CD4-positive, alpha-beta T cell (primary cell): ENCODE data around the gene ANKRD49. TPM values are rescaled to one million over a fixed set of nuclear protein-coding genes. Genes with fewer than 3 reads are reported as not detected.

ENCODE experiments used
- ATAC-seq: fragments of 200-7000 bp; cut with Tn5 transposase; one replicate; pipeline ENCODE4 v1.10.0; 2022; ENCODE audit warnings: mild to moderate bottlenecking; ENCODE audit not compliant: poor library complexity
- CTCF ChIA-PET: fragments of 350-600 bp; sonication (Branson Sonifier 250); formaldehyde crosslinking; loops from one replicate; lab custom pipeline; 2021; ENCODE audit warnings: antibody characterized with exemption, inconsistent platforms; lab: Charles Lee
- POLR2A ChIA-PET: fragments of 350-600 bp; sonication (Branson Sonifier 250); formaldehyde crosslinking; loops from one replicate; lab custom pipeline; 2021; ENCODE audit warnings: antibody characterized with exemption, inconsistent platforms; lab: Charles Lee
- DNase-seq, 14 experiments: peaks; one replicate each; pipeline ENCODE4 v3.0.0-alpha.2; 2013 to 2020; ENCODE audit warnings: mixed read lengths in 2 of 14
- H3K27ac ChIP-seq, 2 donors: one replicate each; pipeline versions ENCODE4 v1.5.1 to v1.7.0; 2013; ENCODE audit warnings: low read length in 2 of 2, low read depth in 1 of 2, mild to moderate bottlenecking in 1 of 2
- H3K27me3 ChIP-seq, 2 experiments: 1 replicate in 1 of 2; 2 replicates in 1 of 2; pipeline versions ENCODE4 v1.6.1 to v1.7.0; 2013; ENCODE audit warnings: low read length in 2 of 2, control low read depth in 1 of 2, mild to moderate bottlenecking in 1 of 2, moderate library complexity in 1 of 2; ENCODE audit not compliant: insufficient read depth in 2 of 2, control insufficient read depth in 1 of 2
- H3K36me3 ChIP-seq: one replicate; pipeline ENCODE4 v1.6.1; 2013; ENCODE audit warnings: low read length, control low read depth; ENCODE audit not compliant: insufficient read depth
- H3K4me1 ChIP-seq: one replicate; pipeline ENCODE4 v1.6.1; 2013; ENCODE audit warnings: low read length, control low read depth; ENCODE audit not compliant: insufficient read depth
- H3K4me3 ChIP-seq: one replicate; pipeline ENCODE4 v1.5.1; 2013; ENCODE audit warnings: mild to moderate bottlenecking, low read length, moderate library complexity
- H3K9me3 ChIP-seq, 2 experiments: 1 replicate in 1 of 2; 2 replicates in 1 of 2; pipeline versions ENCODE4 v1.6.1 to v1.7.0; 2013; ENCODE audit warnings: low read length in 2 of 2, mild to moderate bottlenecking in 2 of 2, control low read depth in 1 of 2, moderate library complexity in 1 of 2; ENCODE audit not compliant: control insufficient read depth in 1 of 2, insufficient read depth in 1 of 2
- H3K27ac Mint-ChIP-seq: one replicate; pipeline ENCODE4 v1.8.0; 2020; ENCODE audit warnings: mixed read lengths
- H3K27me3 Mint-ChIP-seq: one replicate; pipeline ENCODE4 v1.8.0; 2021; ENCODE audit warnings: mixed read lengths
- H3K36me3 Mint-ChIP-seq: one replicate; pipeline ENCODE4 v1.8.0; 2021; ENCODE audit warnings: low read depth, mixed read lengths
- H3K4me1 Mint-ChIP-seq: one replicate; pipeline ENCODE4 v1.8.0; 2021; ENCODE audit warnings: low read depth, mixed read lengths
- H3K4me3 Mint-ChIP-seq: one replicate; pipeline ENCODE4 v1.8.0; 2020; ENCODE audit warnings: mild to moderate bottlenecking, mixed read lengths
- H3K9me3 Mint-ChIP-seq: one replicate; pipeline ENCODE4 v1.8.0; 2020; ENCODE audit warnings: mixed read lengths
- intact Hi-C, 2 experiments: fragments of 100-400 bp; cut with DNase I in 1 of 2; cut with micrococcal nuclease in 1 of 2; formaldehyde crosslinking; loops; one replicate each; pipeline versions ENCODE4 v1.15.1 to v1.9.0; 2023 to 2025; cut with DNase I, micrococcal nuclease
- total RNA-seq, 174 experiments: library from RNA in 2 of 174; stranded (reverse) in 2 of 174; gene quantifications; one replicate each; pipeline ENCODE4 v1.2.3 and lab custom pipeline; 2021 to 2026
- TF ChIP-seq, protein P1 (sequence below): fragments of 200-600 bp; IDR thresholded peaks from one replicate; pipeline ENCODE4 v1.8.0; 2022; ENCODE audit warnings: antibody characterized with exemption, mild to moderate bottlenecking

Gene ANKRD49
- total RNA-seq, 2 experiments from 2014 or later = 54.4 to 56.4 TPM

GRCh38 chr11:94543695-94544645 lies 50.2 kb downstream of the ANKRD49 start, which contains the start of gene FUT4:
Gene FUT4 (plus strand): TSS chr11:94543921. CDS start chr11:94544134, 213 bp downstream.
- Mint-ChIP-seq H3K4me3 (peak within 1 kb of the TSS; percentile 99), H3K9me3 (no peaks in the 10 kb centered on the region), H3K4me1 (peaks cover 51% of the 10 kb centered on the region), H3K27me3 (no peaks in the 10 kb centered on the region), H3K27ac (peak within 1 kb of the TSS; percentile 95), H3K36me3 (peaks cover 4% of the 10 kb centered on the region)
- peak; percentile 46 to 84 (median 62) for DNase-seq
- peak; percentile 79 for ATAC-seq
- POLR2A ChIA-PET = interaction anchor here (1.0 to 2.1 kb wide), 8 partner anchors 50 to 1247 kb away, joined by 3 to 10 read pairs (median 4); partner anchors contain the start of genes ANKRD49, CEP57, CWC15 and ENDOD1
- Histone ChIP-seq H3K4me3 (peak within 1 kb of the TSS; percentile 82), H3K4me1 (peaks cover 33% of the 10 kb centered on the region), H3K9me3 (no peaks in the 10 kb centered on the region), H3K36me3 (no peaks in the 10 kb centered on the region), H3K27me3 (no peaks in the 10 kb centered on the region), H3K27ac (peak within 1 kb of the TSS; percentile 61 to 93)
- CTCF ChIA-PET = no interaction called here
- intact Hi-C loops = loop anchor here in 1 of 2 experiments (5.0 kb wide), 3 partner anchors 47 to 1248 kb away; partner anchors contain the start of genes CEP57, CWC15 and KDM4D
- TF ChIP-seq, protein P1, sequence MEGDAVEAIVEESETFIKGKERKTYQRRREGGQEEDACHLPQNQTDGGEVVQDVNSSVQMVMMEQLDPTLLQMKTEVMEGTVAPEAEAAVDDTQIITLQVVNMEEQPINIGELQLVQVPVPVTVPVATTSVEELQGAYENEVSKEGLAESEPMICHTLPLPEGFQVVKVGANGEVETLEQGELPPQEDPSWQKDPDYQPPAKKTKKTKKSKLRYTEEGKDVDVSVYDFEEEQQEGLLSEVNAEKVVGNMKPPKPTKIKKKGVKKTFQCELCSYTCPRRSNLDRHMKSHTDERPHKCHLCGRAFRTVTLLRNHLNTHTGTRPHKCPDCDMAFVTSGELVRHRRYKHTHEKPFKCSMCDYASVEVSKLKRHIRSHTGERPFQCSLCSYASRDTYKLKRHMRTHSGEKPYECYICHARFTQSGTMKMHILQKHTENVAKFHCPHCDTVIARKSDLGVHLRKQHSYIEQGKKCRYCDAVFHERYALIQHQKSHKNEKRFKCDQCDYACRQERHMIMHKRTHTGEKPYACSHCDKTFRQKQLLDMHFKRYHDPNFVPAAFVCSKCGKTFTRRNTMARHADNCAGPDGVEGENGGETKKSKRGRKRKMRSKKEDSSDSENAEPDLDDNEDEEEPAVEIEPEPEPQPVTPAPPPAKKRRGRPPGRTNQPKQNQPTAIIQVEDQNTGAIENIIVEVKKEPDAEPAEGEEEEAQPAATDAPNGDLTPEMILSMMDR = peak; percentile 5

DNA sequence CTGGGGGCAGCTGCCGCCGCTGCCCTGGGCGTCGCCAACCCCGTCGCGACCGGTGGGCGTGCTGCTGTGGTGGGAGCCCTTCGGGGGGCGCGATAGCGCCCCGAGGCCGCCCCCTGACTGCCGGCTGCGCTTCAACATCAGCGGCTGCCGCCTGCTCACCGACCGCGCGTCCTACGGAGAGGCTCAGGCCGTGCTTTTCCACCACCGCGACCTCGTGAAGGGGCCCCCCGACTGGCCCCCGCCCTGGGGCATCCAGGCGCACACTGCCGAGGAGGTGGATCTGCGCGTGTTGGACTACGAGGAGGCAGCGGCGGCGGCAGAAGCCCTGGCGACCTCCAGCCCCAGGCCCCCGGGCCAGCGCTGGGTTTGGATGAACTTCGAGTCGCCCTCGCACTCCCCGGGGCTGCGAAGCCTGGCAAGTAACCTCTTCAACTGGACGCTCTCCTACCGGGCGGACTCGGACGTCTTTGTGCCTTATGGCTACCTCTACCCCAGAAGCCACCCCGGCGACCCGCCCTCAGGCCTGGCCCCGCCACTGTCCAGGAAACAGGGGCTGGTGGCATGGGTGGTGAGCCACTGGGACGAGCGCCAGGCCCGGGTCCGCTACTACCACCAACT lies 51.0 kb downstream of the ANKRD49 start:
- Histone ChIP-seq H3K27ac (no peak overlapping the region), H3K4me1 (peaks cover 33% of the 10 kb centered on the region), H3K36me3 (no peaks in the 10 kb centered on the region), H3K4me3 (peak overlapping the region; percentile 82), H3K9me3 (no peaks in the 10 kb centered on the region), H3K27me3 (no peaks in the 10 kb centered on the region)
- CTCF ChIA-PET = no interaction called here
- intact Hi-C loops = loop anchor here in 1 of 2 experiments (5.0 kb wide), 4 partner anchors 47 to 1248 kb away; partner anchors contain the start of genes CEP57, CWC15, ENDOD1 and KDM4D
- TF ChIP-seq, protein P1 = no peak
- DNase-seq (peak in 2 of 14 experiments; percentile 2 to 16), ATAC-seq (peak; percentile 8)
- Mint-ChIP-seq H3K36me3 (peaks cover 4% of the 10 kb centered on the region), H3K4me1 (peaks cover 59% of the 10 kb centered on the region), H3K9me3 (no peaks in the 10 kb centered on the region), H3K4me3 (peak overlapping the region; percentile 81), H3K27ac (peak overlapping the region; percentile 83), H3K27me3 (no peaks in the 10 kb centered on the region)
- POLR2A ChIA-PET = interaction anchor here (1.0 to 2.1 kb wide), 8 partner anchors 51 to 1246 kb away, joined by 3 to 10 read pairs (median 4); partner anchors contain the start of genes ANKRD49, CEP57, CWC15 and ENDOD1
